ENCODE measurements around the gene ATAD3B. TPM values are rescaled to one million over a fixed set of nuclear protein-coding genes. Genes with fewer than 3 reads are reported as not detected.
A peak's percentile ranks its signal among the peaks of the same experiment; 100 is the strongest.

Gene ATAD3B
- total and polyA plus RNA-seq, 2 of the 13 experiments (the other 11 are each of a cell fraction or from before 2014, with no cell fraction given) = 9.6 to 31.1 TPM

GRCh38 chr1:1430114-1430982 is 41.2 kb upstream of the ATAD3B start (continued):
- TF ChIP-seq ZNF800 (CRISPR knock-in tag; IDR thresholded peaks at IDR 0.05) (0 out of 2 replicates have a peak, but pooled peaks have one; percentile 7), ZNF761 (CRISPR knock-in tag; conservative IDR thresholded peaks at IDR 0.05) (peak; percentile 51; the same call in 1 of the 2 replicates), NR2F6 (IDR thresholded peaks at IDR 0.05) (0 out of 2 replicates have a peak, but pooled peaks have one; percentile 57), NR2F6 (CRISPR knock-in tag; IDR thresholded peaks at IDR 0.05) (peak; percentile 77), HNF4A (CRISPR knock-in tag; IDR thresholded peaks at IDR 0.05) (peak; percentile 66; the same call in 1 of the 2 replicates), SMAD9 (CRISPR knock-in tag; IDR thresholded peaks at IDR 0.05) (no peak), THAP11 (CRISPR knock-in tag; IDR thresholded peaks at IDR 0.05) (peak; percentile 48), ZNF891 (CRISPR knock-in tag; IDR thresholded peaks at IDR 0.05) (peak; percentile 1; the same call in 1 of the 2 replicates), ZNF18 (CRISPR knock-in tag; IDR thresholded peaks at IDR 0.05; ENCODE audit: insufficient replicate concordance) (peak; percentile 22), ZNF644 (CRISPR knock-in tag; IDR thresholded peaks at IDR 0.05; ENCODE audit: low read depth) (no peak), TEAD2 (CRISPR knock-in tag; IDR thresholded peaks at IDR 0.05) (no peak), MXD3 (CRISPR knock-in tag; IDR thresholded peaks at IDR 0.05) (no peak; the same call in 1 of the 2 replicates), IKZF1 (IDR thresholded peaks at IDR 0.05) (no peak)
- TF ChIP-seq, protein P1, sequence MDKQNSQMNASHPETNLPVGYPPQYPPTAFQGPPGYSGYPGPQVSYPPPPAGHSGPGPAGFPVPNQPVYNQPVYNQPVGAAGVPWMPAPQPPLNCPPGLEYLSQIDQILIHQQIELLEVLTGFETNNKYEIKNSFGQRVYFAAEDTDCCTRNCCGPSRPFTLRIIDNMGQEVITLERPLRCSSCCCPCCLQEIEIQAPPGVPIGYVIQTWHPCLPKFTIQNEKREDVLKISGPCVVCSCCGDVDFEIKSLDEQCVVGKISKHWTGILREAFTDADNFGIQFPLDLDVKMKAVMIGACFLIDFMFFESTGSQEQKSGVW (CRISPR knock-in tag; IDR thresholded peaks at IDR 0.05; ENCODE audit: borderline replicate concordance) = no peak
- TF ChIP-seq, protein P2, sequence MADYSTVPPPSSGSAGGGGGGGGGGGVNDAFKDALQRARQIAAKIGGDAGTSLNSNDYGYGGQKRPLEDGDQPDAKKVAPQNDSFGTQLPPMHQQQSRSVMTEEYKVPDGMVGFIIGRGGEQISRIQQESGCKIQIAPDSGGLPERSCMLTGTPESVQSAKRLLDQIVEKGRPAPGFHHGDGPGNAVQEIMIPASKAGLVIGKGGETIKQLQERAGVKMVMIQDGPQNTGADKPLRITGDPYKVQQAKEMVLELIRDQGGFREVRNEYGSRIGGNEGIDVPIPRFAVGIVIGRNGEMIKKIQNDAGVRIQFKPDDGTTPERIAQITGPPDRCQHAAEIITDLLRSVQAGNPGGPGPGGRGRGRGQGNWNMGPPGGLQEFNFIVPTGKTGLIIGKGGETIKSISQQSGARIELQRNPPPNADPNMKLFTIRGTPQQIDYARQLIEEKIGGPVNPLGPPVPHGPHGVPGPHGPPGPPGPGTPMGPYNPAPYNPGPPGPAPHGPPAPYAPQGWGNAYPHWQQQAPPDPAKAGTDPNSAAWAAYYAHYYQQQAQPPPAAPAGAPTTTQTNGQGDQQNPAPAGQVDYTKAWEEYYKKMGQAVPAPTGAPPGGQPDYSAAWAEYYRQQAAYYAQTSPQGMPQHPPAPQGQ (CRISPR knock-in tag; IDR thresholded peaks at IDR 0.05; ENCODE audit: borderline replicate concordance) = no peak
- TF ChIP-seq, protein P3, sequence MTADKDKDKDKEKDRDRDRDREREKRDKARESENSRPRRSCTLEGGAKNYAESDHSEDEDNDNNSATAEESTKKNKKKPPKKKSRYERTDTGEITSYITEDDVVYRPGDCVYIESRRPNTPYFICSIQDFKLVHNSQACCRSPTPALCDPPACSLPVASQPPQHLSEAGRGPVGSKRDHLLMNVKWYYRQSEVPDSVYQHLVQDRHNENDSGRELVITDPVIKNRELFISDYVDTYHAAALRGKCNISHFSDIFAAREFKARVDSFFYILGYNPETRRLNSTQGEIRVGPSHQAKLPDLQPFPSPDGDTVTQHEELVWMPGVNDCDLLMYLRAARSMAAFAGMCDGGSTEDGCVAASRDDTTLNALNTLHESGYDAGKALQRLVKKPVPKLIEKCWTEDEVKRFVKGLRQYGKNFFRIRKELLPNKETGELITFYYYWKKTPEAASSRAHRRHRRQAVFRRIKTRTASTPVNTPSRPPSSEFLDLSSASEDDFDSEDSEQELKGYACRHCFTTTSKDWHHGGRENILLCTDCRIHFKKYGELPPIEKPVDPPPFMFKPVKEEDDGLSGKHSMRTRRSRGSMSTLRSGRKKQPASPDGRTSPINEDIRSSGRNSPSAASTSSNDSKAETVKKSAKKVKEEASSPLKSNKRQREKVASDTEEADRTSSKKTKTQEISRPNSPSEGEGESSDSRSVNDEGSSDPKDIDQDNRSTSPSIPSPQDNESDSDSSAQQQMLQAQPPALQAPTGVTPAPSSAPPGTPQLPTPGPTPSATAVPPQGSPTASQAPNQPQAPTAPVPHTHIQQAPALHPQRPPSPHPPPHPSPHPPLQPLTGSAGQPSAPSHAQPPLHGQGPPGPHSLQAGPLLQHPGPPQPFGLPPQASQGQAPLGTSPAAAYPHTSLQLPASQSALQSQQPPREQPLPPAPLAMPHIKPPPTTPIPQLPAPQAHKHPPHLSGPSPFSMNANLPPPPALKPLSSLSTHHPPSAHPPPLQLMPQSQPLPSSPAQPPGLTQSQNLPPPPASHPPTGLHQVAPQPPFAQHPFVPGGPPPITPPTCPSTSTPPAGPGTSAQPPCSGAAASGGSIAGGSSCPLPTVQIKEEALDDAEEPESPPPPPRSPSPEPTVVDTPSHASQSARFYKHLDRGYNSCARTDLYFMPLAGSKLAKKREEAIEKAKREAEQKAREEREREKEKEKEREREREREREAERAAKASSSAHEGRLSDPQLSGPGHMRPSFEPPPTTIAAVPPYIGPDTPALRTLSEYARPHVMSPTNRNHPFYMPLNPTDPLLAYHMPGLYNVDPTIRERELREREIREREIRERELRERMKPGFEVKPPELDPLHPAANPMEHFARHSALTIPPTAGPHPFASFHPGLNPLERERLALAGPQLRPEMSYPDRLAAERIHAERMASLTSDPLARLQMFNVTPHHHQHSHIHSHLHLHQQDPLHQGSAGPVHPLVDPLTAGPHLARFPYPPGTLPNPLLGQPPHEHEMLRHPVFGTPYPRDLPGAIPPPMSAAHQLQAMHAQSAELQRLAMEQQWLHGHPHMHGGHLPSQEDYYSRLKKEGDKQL (CRISPR knock-in tag; IDR thresholded peaks at IDR 0.05; ENCODE audit: low read depth) = no peak
